ENCODE data around the gene COL6A3. TPM values are rescaled to one million over a fixed set of nuclear protein-coding genes. Genes with fewer than 3 reads are reported as not detected.

The COL6A3 gene
- polyA plus RNA-seq, 3 donors: not detected

GRCh38 chr2:237359518-237359840 is 54.5 kb downstream of the COL6A3 start:
- H2AFZ ChIP-seq (ENCODE audit: insufficient read depth, low read depth, low read length, poor library complexity, severe bottlenecking): no peak overlapping the region
- no peak overlapping the region for H3K4me3 ChIP-seq (replicated peaks in 1 of 3; ENCODE audit: low read depth in 2 of 3, low read length in 3 of 3)
- H3K27ac ChIP-seq (ENCODE audit: low read depth in 1 of 2, low read length in 2 of 2): no peak overlapping the region
- WGBS (ENCODE audit: insufficient coverage): 83% methylated on average over 8 of the region's 8 CpGs
- H3K27me3 ChIP-seq (ENCODE audit: control insufficient read depth in 2 of 2, insufficient read depth in 2 of 2, low read length in 2 of 2): no peaks in the 10 kb centered on the region
- no peaks in the 10 kb centered on the region for H3K36me3 Mint-ChIP-seq
- no peaks in the 10 kb centered on the region for H4K20me1 ChIP-seq (ENCODE audit: insufficient read depth, low read length)
- no peak overlapping the region for H3K4me3 Mint-ChIP-seq
- no peak overlapping the region for H3K27ac Mint-ChIP-seq
- H3K79me2 ChIP-seq (ENCODE audit: insufficient read depth, low read length): no peaks in the 10 kb centered on the region
- peaks cover 2 to 8% (median 6%) of the 10 kb centered on the region in 3 donors for H3K27me3 Mint-ChIP-seq (ENCODE audit: low read depth in 3 of 3)
- no peaks in the 10 kb centered on the region for H3K36me3 ChIP-seq (replicated peaks in 1 of 2; ENCODE audit: control insufficient read depth in 1 of 2, insufficient read depth in 2 of 2, low read length in 2 of 2)
- no peaks in the 10 kb centered on the region for H3K4me1 ChIP-seq (ENCODE audit: control insufficient read depth in 1 of 2, insufficient read depth in 2 of 2, low read length in 2 of 2)
- H3K9ac ChIP-seq (ENCODE audit: insufficient read depth, low read length, poor library complexity, severe bottlenecking): no peak overlapping the region
- H3K4me1 Mint-ChIP-seq: no peaks in the 10 kb centered on the region
- no peak for DNase-seq
- TF ChIP-seq CTCF (IDR thresholded peaks at IDR 0.05): no peak
- no peaks in the 10 kb centered on the region for H3K9me3 ChIP-seq (replicated peaks in 1 of 2; ENCODE audit: control insufficient read depth in 1 of 2, insufficient read depth in 1 of 2, low read length in 2 of 2)
- H3K9me3 Mint-ChIP-seq: peaks cover 0 to 2% (median 0%) of the 10 kb centered on the region in 7 donors
- no peak overlapping the region for H3K4me2 ChIP-seq (replicated peaks; ENCODE audit: extremely low read depth, low read length, poor library complexity, severe bottlenecking)
- intact Hi-C loops (cut with micrococcal nuclease): no loop called here

DNA sequence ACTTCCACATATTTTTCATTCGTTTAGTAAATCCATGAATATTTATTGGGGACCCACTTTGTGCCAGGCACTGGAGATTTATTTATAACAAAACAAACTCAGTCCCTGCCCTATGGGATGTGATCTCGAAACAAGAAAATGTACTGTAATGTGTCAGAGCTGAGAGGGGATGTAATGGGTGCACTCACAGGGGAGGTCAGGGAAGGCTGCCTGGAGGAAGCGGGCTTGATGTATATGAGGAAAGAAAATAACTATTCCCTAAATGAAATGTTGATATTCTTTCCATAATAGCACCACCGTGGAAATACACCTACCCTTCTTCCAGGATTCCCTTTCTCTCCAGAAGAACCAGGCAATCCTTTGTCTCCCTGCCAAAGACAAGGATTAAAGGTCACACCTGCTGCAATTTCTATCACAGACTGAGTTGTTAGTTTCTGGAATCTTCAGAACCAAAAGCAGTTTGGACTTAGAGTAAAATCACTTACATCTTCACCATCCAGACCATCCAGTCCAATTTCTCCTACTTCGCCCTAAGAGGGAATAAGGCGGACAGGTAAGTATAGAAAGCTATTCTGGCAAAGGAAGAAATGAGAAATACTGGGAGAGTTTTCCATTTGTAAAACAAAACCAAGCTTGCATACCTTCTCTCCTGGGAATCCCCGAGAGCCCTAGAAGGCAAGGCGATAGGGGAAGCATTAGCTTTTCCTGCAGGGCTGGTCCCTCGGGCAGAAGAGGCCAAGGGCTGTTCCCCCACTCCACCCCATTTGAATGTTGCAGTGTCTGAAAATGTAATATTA is 55.0 kb downstream of the COL6A3 start:
- Histone ChIP-seq H3K27ac (ENCODE audit: low read depth in 1 of 2, low read length in 2 of 2) (no peak overlapping the region), H3K4me3 (replicated peaks in 1 of 3; ENCODE audit: low read depth in 2 of 3, low read length in 3 of 3) (no peak overlapping the region), H3K27me3 (ENCODE audit: control insufficient read depth in 2 of 2, insufficient read depth in 2 of 2, low read length in 2 of 2) (no peaks in the 10 kb centered on the region), H3K9ac (ENCODE audit: insufficient read depth, low read length, poor library complexity, severe bottlenecking) (no peak overlapping the region), H3K9me3 (replicated peaks in 1 of 2; ENCODE audit: control insufficient read depth in 1 of 2, insufficient read depth in 1 of 2, low read length in 2 of 2) (no peaks in the 10 kb centered on the region), H3K4me2 (replicated peaks; ENCODE audit: extremely low read depth, low read length, poor library complexity, severe bottlenecking) (no peak overlapping the region), H3K36me3 (replicated peaks in 1 of 2; ENCODE audit: control insufficient read depth in 1 of 2, insufficient read depth in 2 of 2, low read length in 2 of 2) (no peaks in the 10 kb centered on the region), H3K79me2 (ENCODE audit: insufficient read depth, low read length) (no peaks in the 10 kb centered on the region), H4K20me1 (ENCODE audit: insufficient read depth, low read length) (no peaks in the 10 kb centered on the region), H2AFZ (ENCODE audit: insufficient read depth, low read depth, low read length, poor library complexity, severe bottlenecking) (no peak overlapping the region), H3K4me1 (ENCODE audit: control insufficient read depth in 1 of 2, insufficient read depth in 2 of 2, low read length in 2 of 2) (no peaks in the 10 kb centered on the region)
- peaks cover 3 to 8% (median 7%) of the 10 kb centered on the region in 3 donors for H3K27me3 Mint-ChIP-seq (ENCODE audit: low read depth in 3 of 3)
- peaks cover 0 to 2% (median 0%) of the 10 kb centered on the region in 7 donors for H3K9me3 Mint-ChIP-seq
- no peaks in the 10 kb centered on the region for H3K36me3 Mint-ChIP-seq
- no peak overlapping the region for H3K4me3 Mint-ChIP-seq
- DNase-seq: no peak
- WGBS (ENCODE audit: insufficient coverage): no CpG with 5 or more reads among the region's 9 CpGs
- no peak for TF ChIP-seq CTCF (IDR thresholded peaks at IDR 0.05)
- H3K27ac Mint-ChIP-seq: no peak overlapping the region
- intact Hi-C loops (cut with micrococcal nuclease): no loop called here
- no peaks in the 10 kb centered on the region for H3K4me1 Mint-ChIP-seq

Measured in CD14-positive monocyte (primary cell).